Measurements from ENCODE around the gene EPHB2. TPM values are rescaled to one million over a fixed set of nuclear protein-coding genes. Genes with fewer than 3 reads are reported as not detected.

EPHB2 gene
- total and polyA plus RNA-seq, 2 of the 4 experiments (the other 2 are of a cell fraction) = 52.3 to 58.8 TPM

DNA sequence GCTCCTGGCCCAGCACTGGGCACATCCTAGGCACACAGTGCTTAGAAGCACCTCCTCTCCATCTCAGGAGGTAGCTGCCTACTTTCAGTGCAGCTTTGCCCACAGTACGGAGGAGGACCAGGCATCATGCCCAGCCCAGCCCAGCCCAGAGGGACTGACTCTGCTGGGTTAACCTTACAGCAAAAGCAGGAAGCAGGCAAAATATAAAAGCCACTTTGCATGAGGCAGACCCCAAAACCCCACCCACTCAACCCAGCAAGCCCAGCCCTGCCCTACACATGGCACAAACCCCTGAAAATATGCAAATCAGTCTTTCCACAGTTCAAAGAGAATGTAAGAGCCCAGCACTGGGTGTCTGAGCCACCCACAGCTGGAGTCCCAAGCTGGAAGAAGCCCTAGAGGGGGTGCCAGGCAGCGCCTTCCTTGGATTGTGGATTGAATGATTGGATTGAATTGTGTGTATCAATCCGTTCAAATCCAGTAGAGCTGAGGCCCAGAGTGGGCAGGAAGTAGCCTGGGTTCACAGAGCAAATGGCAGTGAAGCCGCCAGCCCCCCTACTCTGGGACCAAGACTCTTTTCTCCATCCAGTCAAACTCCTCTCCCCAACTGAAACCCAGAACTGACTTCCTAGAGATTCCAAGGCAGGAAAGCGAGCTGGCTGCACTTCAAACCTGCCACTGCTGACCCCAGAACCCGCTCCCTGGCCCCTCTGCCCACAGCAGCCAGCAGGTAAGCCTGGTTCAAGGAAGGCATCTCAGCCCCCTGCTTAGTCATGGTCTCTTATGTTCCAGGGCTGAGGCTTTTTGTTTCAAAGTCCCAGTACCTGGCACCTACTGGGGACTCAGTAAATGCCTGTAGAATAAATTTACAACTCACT, 144.3 kb downstream of the EPHB2 start:
- in situ Hi-C loops (cut with MboI; ENCODE audit: low sequenced_read_pairs) = no loop called here
- WGBS, 2 experiments (ENCODE audit: extremely low coverage in 2 of 2, insufficient read length in 1 of 2) = 83% methylated on average over 1 of the region's 6 CpGs; no CpG with 5 or more reads in 1 of the 2 experiments
- TF ChIP-seq, protein P1, sequence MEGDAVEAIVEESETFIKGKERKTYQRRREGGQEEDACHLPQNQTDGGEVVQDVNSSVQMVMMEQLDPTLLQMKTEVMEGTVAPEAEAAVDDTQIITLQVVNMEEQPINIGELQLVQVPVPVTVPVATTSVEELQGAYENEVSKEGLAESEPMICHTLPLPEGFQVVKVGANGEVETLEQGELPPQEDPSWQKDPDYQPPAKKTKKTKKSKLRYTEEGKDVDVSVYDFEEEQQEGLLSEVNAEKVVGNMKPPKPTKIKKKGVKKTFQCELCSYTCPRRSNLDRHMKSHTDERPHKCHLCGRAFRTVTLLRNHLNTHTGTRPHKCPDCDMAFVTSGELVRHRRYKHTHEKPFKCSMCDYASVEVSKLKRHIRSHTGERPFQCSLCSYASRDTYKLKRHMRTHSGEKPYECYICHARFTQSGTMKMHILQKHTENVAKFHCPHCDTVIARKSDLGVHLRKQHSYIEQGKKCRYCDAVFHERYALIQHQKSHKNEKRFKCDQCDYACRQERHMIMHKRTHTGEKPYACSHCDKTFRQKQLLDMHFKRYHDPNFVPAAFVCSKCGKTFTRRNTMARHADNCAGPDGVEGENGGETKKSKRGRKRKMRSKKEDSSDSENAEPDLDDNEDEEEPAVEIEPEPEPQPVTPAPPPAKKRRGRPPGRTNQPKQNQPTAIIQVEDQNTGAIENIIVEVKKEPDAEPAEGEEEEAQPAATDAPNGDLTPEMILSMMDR (conservative IDR thresholded peaks at IDR 0.05; ENCODE audit: low read depth, low read length) = no peak
- TF ChIP-seq POLR2A (IDR thresholded peaks at IDR 0.05; ENCODE audit: low read depth, low read length) (no peak), RCOR1 (IDR thresholded peaks at IDR 0.05; ENCODE audit: insufficient replicate concordance, low read length) (no peak), MAFK (IDR thresholded peaks at IDR 0.05; ENCODE audit: low read depth, low read length) (no peak), BHLHE40 (IDR thresholded peaks at IDR 0.05; ENCODE audit: low read depth, low read length) (no peak), RFX5 (IDR thresholded peaks at IDR 0.05; ENCODE audit: low read depth, low read length) (no peak), SMC3 (IDR thresholded peaks at IDR 0.05; ENCODE audit: low read depth, low read length) (no peak), CEBPB (IDR thresholded peaks at IDR 0.05; ENCODE audit: low read depth, low read length) (no peak), NFE2L2 (IDR thresholded peaks at IDR 0.05; ENCODE audit: low read depth, low read length) (no peak), MXI1 (IDR thresholded peaks at IDR 0.05; ENCODE audit: borderline replicate concordance, low read depth, low read length) (no peak), MAZ (IDR thresholded peaks at IDR 0.05; ENCODE audit: borderline replicate concordance, low read depth, low read length) (no peak), FOS (IDR thresholded peaks at IDR 0.05; ENCODE audit: low read depth, low read length) (no peak), RAD21 (IDR thresholded peaks at IDR 0.05; ENCODE audit: low read length) (no peak)
- TF ChIP-seq, protein P2, sequence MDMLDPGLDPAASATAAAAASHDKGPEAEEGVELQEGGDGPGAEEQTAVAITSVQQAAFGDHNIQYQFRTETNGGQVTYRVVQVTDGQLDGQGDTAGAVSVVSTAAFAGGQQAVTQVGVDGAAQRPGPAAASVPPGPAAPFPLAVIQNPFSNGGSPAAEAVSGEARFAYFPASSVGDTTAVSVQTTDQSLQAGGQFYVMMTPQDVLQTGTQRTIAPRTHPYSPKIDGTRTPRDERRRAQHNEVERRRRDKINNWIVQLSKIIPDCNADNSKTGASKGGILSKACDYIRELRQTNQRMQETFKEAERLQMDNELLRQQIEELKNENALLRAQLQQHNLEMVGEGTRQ (IDR thresholded peaks at IDR 0.05; ENCODE audit: low read depth, low read length) = no peak
- TF ChIP-seq, protein P3, sequence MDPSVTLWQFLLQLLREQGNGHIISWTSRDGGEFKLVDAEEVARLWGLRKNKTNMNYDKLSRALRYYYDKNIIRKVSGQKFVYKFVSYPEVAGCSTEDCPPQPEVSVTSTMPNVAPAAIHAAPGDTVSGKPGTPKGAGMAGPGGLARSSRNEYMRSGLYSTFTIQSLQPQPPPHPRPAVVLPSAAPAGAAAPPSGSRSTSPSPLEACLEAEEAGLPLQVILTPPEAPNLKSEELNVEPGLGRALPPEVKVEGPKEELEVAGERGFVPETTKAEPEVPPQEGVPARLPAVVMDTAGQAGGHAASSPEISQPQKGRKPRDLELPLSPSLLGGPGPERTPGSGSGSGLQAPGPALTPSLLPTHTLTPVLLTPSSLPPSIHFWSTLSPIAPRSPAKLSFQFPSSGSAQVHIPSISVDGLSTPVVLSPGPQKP (IDR thresholded peaks at IDR 0.05; ENCODE audit: borderline replicate concordance, low read depth, low read length) = no peak

More for the DNA sequence above, 144.3 kb downstream of the EPHB2 start:
- H3K9me3 ChIP-seq (ENCODE audit: control insufficient read depth, insufficient read depth, low read length) = no peaks in the 10 kb centered on the region
- H2AK5ac ChIP-seq (ENCODE audit: low read depth, low read length) = no peak overlapping the region
- H3K4me3 ChIP-seq (ENCODE audit: insufficient read depth, low read depth, low read length) = no peak overlapping the region
- H3K27me3 ChIP-seq (ENCODE audit: control insufficient read depth, insufficient read depth, low read length) = no peaks in the 10 kb centered on the region
- H4K20me1 ChIP-seq (ENCODE audit: insufficient read depth, low read length) = peaks cover 30% of the 10 kb centered on the region
- intact Hi-C loops (cut with micrococcal nuclease) (no loop called here), dilution Hi-C loops (cut with HindIII; ENCODE audit: low sequenced_read_pairs, unreplicated experiment) (no loop called here)
- H3K27ac ChIP-seq (ENCODE audit: insufficient read depth, low read length) = no peak overlapping the region
- no peak overlapping the region for H2BK20ac ChIP-seq (ENCODE audit: low read depth, low read length)
- POLR2A ChIA-PET (ENCODE audit: unreplicated experiment) = no interaction called here
- H2AFZ ChIP-seq (replicated peaks; ENCODE audit: low read length, poor library complexity) = peak overlapping the region; percentile 14
- no peak for DNase-seq
- no peak overlapping the region for H4K91ac ChIP-seq (ENCODE audit: insufficient read depth, low read depth, low read length)
- peak overlapping the region; percentile 13 for H2AK9ac ChIP-seq (replicated peaks; ENCODE audit: low read depth, low read length, poor library complexity)
- H2BK5ac ChIP-seq (ENCODE audit: low read depth, low read length, poor library complexity, severe bottlenecking) = no peak overlapping the region
- ATAC-seq (ENCODE audit: low read depth) = no peak
- no peak overlapping the region for H3K56ac ChIP-seq (ENCODE audit: extremely low read depth, insufficient read depth, low read length)
- no peak overlapping the region for H2BK120ac ChIP-seq (ENCODE audit: low read depth, low read length)
- no peak overlapping the region for H3K9ac ChIP-seq (ENCODE audit: low read depth, low read length)
- H3K79me1 ChIP-seq (ENCODE audit: low read depth in 1 of 2, low read length in 2 of 2) = peaks cover 10 to 25% of the 10 kb centered on the region in 2 experiments; a peak in 2 of 4 replicates
- no peak overlapping the region for H4K8ac ChIP-seq (ENCODE audit: low read depth in 2 of 2, low read length in 2 of 2)
- no peak overlapping the region for H3K23ac ChIP-seq (ENCODE audit: low read depth, low read length)
- CTCF ChIA-PET = no interaction called here
- no peaks in the 10 kb centered on the region for H3K36me3 ChIP-seq (ENCODE audit: control insufficient read depth, insufficient read depth, low read length)
- no peak overlapping the region for H3K4me2 ChIP-seq (ENCODE audit: low read depth, low read length)
- H3K9me1 ChIP-seq (ENCODE audit: insufficient read depth, low read length) = peaks cover 10% of the 10 kb centered on the region; the same call in 1 of the 2 replicates
- BruUV-seq (replicated peaks) = no TSS peak
- peaks cover 2% of the 10 kb centered on the region; the same call in 1 of the 2 replicates for H3K4me1 ChIP-seq (ENCODE audit: control insufficient read depth, insufficient read depth, low read length)
- H3K14ac ChIP-seq (replicated peaks; ENCODE audit: low read depth, low read length) = no peak overlapping the region
- no peak overlapping the region for H3K4ac ChIP-seq (ENCODE audit: low read depth, low read length)
- no peak overlapping the region for H2BK15ac ChIP-seq (ENCODE audit: low read depth, low read length)
- no peak overlapping the region for H3K18ac ChIP-seq (ENCODE audit: low read depth, low read length)
- no peak overlapping the region for H4K5ac ChIP-seq (ENCODE audit: low read depth, low read length)

Measured in IMR-90 (cell line).